Body of pancreas (tissue), 4 donors: ENCODE data around the gene WDR81. TPM values are rescaled to one million over a fixed set of nuclear protein-coding genes. Genes with fewer than 3 reads are reported as not detected.
A peak's percentile ranks its signal among the peaks of the same experiment; 100 is the strongest.
"Not testable (repeated sequence)": the region's sequence is repeated elsewhere in the genome, so short reads cannot be mapped to it uniquely, and the experiment has no call there.

ENCODE experiments used
- ATAC-seq: fragments of 150-250 bp; one replicate; pipeline ENCODE4 v1.9.1; 2016
- DNase-seq, 4 donors: peaks; one replicate each; pipeline ENCODE4 v3.0.0-alpha.2; 2019
- H3K27ac ChIP-seq, 4 donors: fragments of 200-600 bp; sonication (generic); 1 replicate in 3 of 4; 2 replicates in 1 of 4; pipeline versions ENCODE4 v1.5.1 to v1.6.1; 2016 to 2019; ENCODE audit warnings: mild to moderate bottlenecking in 1 of 4, mixed read lengths in 1 of 4, moderate library complexity in 1 of 4
- H3K27me3 ChIP-seq, 2 donors: fragments of 200-600 bp; sonication (generic); one replicate each; pipeline ENCODE4 v1.6.0; 2016; ENCODE audit warnings: mild to moderate bottlenecking in 1 of 2
- H3K36me3 ChIP-seq, 2 donors: fragments of 200-600 bp; sonication (generic); replicated peaks in 1 of 2; 2 replicates each; pipeline ENCODE4 v1.5.1; 2016; ENCODE audit warnings: low read depth in 2 of 2; ENCODE audit not compliant: insufficient read depth in 1 of 2
- H3K4me1 ChIP-seq: fragments of 200-600 bp; sonication (generic); one replicate; pipeline ENCODE4 v1.6.0; 2016
- H3K4me3 ChIP-seq, 2 donors: fragments of 200-600 bp; sonication (generic); 1 replicate in 1 of 2; 2 replicates in 1 of 2; pipeline ENCODE4 v1.5.1; 2016 to 2019
- H3K9me3 ChIP-seq, 3 donors: fragments of 200-600 bp; sonication (generic); 1 replicate in 2 of 3; 2 replicates in 1 of 3; pipeline ENCODE4 v1.5.1; 2016
- CTCF ChIP-seq, 7 experiments: fragments of 450-650 bp in 4 of 7; fragments of 200-600 bp in 3 of 7; sonication (generic) in 3 of 7; IDR thresholded peaks; one replicate each; pipeline ENCODE4 v1.5.1; 2016 to 2019; ENCODE audit warnings: antibody characterized with exemption in 7 of 7
- POLR2A ChIP-seq, 3 donors: fragments of 450-650 bp; IDR thresholded peaks; one replicate each; pipeline ENCODE4 v1.6.1; 2016; ENCODE audit warnings: antibody characterized with exemption in 3 of 3, mild to moderate bottlenecking in 2 of 3
- WGBS, 2 donors: methylation state at CpG; one replicate each; pipeline ENCODE4 v1.1.5; 2017; 5-methylcytosine and 5-hydroxymethylcytosine counted together
- intact Hi-C: fragments of 100-400 bp; cut with DNase I; formaldehyde crosslinking; loops from one replicate; pipeline ENCODE4 v1.15.1; 2023
- total RNA-seq, 2 donors: library from RNA; depleted of rRNA; stranded (reverse); fragments of >200 nt; gene quantifications; one replicate each; pipeline ENCODE4 v1.1.0, GENCODE V29; 2016

WDR81 gene
- total RNA-seq, 2 donors from 2014 or later = 15.6 to 31.6 TPM

DNA sequence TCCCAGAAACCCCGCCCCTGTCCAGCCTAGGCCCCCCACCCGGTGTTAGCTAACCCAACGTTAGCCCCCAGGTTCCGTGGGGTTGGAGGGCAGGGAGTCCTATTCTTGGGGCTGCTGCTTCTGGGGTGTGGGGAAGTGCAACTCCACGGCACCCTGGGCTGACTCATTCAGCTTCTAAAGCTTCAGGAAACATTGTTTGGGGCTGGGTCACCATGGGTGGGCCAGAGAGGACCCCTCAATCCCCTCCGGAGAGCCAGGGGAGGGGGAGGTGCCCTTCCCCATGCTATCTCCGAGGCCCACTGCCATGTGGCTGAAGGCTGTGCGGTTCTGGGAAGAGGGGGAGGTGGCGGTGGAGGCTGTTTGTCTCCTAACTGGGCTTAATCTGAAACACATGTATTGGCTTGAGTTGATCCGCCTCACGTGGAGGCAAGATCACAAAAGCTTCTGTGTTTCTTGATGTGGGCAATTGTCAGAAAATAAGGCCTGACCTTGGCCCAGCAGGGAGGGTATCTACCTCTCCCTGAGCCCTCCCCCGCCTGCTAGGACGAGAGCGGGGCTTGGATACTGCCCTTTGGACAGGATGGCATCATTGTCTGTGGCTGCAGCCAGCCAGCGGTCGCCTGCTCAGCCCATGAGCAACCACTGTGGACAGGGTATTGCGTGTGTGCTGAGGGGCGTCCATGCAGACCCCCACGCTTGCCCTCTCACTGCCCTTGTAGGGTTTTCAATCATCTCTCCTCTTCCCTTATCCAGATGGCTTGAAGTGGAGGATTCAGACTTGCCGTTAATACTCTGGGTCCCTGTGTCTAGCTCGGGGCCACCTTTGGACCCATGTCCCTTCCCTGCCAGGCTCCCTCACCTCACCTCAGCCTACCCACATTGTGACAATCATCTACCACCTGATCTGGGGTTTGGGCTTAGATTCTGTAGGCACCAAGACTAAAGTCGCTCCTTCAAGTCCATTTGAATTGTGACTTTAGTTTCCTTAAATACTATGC is 38.7 kb downstream of the WDR81 start:
- ATAC-seq (peak; percentile 57), DNase-seq (peak in 2 of 4 donors; percentile 15 to 45)
- Histone ChIP-seq H3K9me3 (no peaks in the 10 kb centered on the region), H3K4me3 (no peak overlapping the region), H3K4me1 (peaks cover 22% of the 10 kb centered on the region), H3K27ac (peak overlapping the region; percentile 12 to 72 (median 60)), H3K36me3 (no peaks in the 10 kb centered on the region), H3K27me3 (no peaks in the 10 kb centered on the region)
- intact Hi-C loops = no loop called here
- TF ChIP-seq CTCF (IDR thresholded peaks at IDR 0.05) (no peak), POLR2A (IDR thresholded peaks at IDR 0.05) (no peak)
- 34 to 59% methylated on average over 12 to 22 of the region's 22 CpGs for WGBS, 2 donors

DNA sequence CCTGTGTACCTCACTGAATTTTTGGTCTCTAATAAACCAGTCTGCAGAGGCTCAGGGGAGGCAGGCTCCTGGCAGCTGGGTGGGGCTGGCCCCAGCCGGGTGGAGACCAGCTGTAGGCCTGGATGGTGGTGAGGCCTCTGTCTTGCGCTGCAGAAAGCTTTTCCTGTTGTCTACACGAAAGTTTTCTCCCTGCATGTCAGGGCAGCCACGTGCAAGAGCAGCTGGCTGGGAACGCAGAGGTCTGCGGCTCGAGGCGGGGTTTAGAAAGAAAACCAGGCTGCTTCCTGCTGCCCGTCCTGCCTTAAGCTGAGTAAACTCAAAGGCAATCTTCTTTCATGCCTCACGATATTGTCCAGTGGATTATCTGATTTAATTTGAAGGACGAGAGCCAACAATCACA is 39.8 kb downstream of the WDR81 start:
- Histone ChIP-seq H3K27ac (peak overlapping the region in 2 of 4 donors; percentile 69 to 72), H3K4me3 (no peak overlapping the region), H3K9me3 (no peaks in the 10 kb centered on the region), H3K36me3 (no peaks in the 10 kb centered on the region), H3K4me1 (peaks cover 22% of the 10 kb centered on the region), H3K27me3 (no peaks in the 10 kb centered on the region)
- DNase-seq (peak in 3 of 4 donors; percentile 39 to 74 (median 45)), ATAC-seq (peak; percentile 29)
- intact Hi-C loops = no loop called here
- 21 to 61% methylated on average over 11 of the region's 11 CpGs for WGBS, 2 donors
- TF ChIP-seq POLR2A (IDR thresholded peaks at IDR 0.05) = peak in 2 of 3 donors; percentile 21 to 30
- TF ChIP-seq CTCF (IDR thresholded peaks at IDR 0.05) = no peak

GRCh38 chr17:1764705-1765104 is 40.2 kb downstream of the WDR81 start:
- peak overlapping the region in 2 of 4 donors; percentile 69 to 72 for H3K27ac ChIP-seq
- H3K4me3 ChIP-seq, H3K9me3 ChIP-seq, intact Hi-C loops, ATAC-seq, H3K27me3 ChIP-seq, H3K36me3 ChIP-seq, DNase-seq: not testable (repeated sequence)
- WGBS, 2 donors = 89 to 99% methylated on average over 7 of the region's 7 CpGs
- peaks cover 22% of the 10 kb centered on the region for H3K4me1 ChIP-seq

- H3K27ac ChIP-seq = no peak overlapping the region
These were observed 41.1 kb downstream of the WDR81 start for GRCh38 chr17:1765576-1765975.

More at GRCh38 chr17:1765576-1765975, 41.1 kb downstream of the WDR81 start:
- TF ChIP-seq POLR2A (IDR thresholded peaks at IDR 0.05) = no peak
- no peak for TF ChIP-seq CTCF (IDR thresholded peaks at IDR 0.05)
- ATAC-seq = no peak
- Histone ChIP-seq H3K4me1 (peaks cover 26% of the 10 kb centered on the region), H3K4me3 (no peak overlapping the region), H3K27me3 (no peaks in the 10 kb centered on the region), H3K36me3 (no peaks in the 10 kb centered on the region), H3K9me3 (no peaks in the 10 kb centered on the region)
- DNase-seq = no peak
- WGBS, 2 donors = 74 to 91% methylated on average over 3 of the region's 3 CpGs
- intact Hi-C loops = no loop called here
